Measurements from ENCODE around the gene C2CD4C. TPM values are rescaled to one million over a fixed set of nuclear protein-coding genes. Genes with fewer than 3 reads are reported as not detected.
"Not testable (repeated sequence)": the region's sequence is repeated elsewhere in the genome, so short reads cannot be mapped to it uniquely, and the experiment has no call there.

C2CD4C gene
- total and polyA plus RNA-seq, 2 donors = 0.38 to 0.59 TPM

DNA sequence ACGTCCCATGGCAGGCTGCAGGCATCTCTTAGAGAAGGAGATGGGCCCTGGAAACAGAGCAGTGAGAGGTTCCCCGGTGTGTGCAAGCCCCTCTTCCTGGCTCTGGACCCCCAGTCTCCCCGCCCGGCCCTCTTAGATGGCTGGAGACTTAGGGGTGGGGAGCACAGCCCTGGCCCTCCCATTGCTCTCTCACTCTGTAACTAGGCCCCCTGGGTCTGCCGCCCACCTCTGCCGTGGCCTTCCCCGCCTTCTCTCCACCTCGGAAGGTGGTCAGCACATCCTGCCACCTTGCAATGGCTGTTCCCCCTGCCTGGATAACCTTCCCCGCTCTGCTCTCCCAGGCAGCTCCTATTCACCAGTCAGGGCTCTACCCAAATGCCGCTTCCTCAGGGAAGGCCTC, 21.8 kb upstream of the C2CD4C start:
- Histone ChIP-seq H3K27ac (ENCODE audit: low read depth in 1 of 2, low read length in 1 of 2) (no peak overlapping the region), H3K9me3 (ENCODE audit: control insufficient read depth in 2 of 2, insufficient read depth in 1 of 2, low read length in 1 of 2) (peaks cover 0 to 17% of the 10 kb centered on the region in 2 donors), H3K36me3 (ENCODE audit: control insufficient read depth in 2 of 2, insufficient read depth in 2 of 2, low read length in 1 of 2) (no peaks in the 10 kb centered on the region), H3K27me3 (ENCODE audit: control insufficient read depth in 2 of 2, insufficient read depth in 1 of 2, low read length in 1 of 2) (no peaks in the 10 kb centered on the region), H3K4me3 (ENCODE audit: low read length in 2 of 2) (no peak overlapping the region), H3K4me1 (ENCODE audit: control insufficient read depth in 2 of 2, insufficient read depth in 2 of 2, low read length in 2 of 2) (no peaks in the 10 kb centered on the region)
- 96% methylated on average over 10 of the region's 10 CpGs for WGBS
- no peak for DNase-seq (ENCODE audit: low read depth in 6 of 9, low spot score in 9 of 9)

DNA sequence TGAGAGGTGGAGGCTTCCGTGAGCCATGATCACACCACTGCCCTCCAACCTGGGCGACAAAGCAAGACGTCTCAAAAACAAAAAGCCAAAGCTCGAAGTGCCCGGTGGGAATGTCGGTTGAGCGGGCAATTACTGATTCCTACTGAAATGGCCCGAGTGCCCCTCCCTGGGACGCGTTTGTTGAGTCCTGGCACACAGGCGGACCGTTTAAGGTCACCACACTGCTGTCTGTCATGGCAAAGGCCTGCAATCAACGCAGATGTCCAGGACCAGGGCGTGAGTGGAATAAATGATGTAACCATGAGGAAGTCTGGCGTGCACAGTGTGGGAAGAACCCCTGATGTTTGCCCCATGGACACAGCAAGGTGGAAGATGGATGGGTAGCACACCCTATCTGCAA, 19.2 kb upstream of the C2CD4C start:
- no peak for DNase-seq (ENCODE audit: low read depth in 6 of 9, low spot score in 9 of 9)
- 96% methylated on average over 15 of the region's 15 CpGs for WGBS

DNA sequence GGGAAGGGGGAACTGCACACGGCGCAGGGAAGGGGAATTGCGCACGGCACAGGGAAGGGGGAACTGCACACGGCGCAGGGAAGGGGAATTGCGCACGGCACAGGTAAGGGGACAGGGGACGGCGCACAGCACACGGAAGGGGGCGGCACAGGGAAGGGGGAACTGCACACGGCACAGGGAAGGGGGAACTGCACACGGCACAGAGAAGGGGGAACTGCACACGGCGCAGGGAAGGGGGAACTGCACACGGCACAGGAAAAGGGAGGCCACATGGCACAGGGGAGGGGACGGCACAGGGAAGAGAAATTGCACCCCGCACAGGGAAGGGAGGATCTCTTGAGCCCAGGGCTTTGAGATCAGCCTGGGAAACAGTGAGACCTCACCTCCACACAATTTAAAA, 18.7 kb upstream of the C2CD4C start:
- 41% methylated on average over 19 of the region's 19 CpGs for WGBS
- not testable (repeated sequence) for H3K27me3 ChIP-seq (ENCODE audit: control insufficient read depth in 2 of 2, insufficient read depth in 1 of 2, low read length in 1 of 2); H3K36me3 ChIP-seq (ENCODE audit: control insufficient read depth in 2 of 2, insufficient read depth in 2 of 2, low read length in 1 of 2); H3K4me1 ChIP-seq (ENCODE audit: control insufficient read depth in 2 of 2, insufficient read depth in 2 of 2, low read length in 2 of 2); H3K27ac ChIP-seq (ENCODE audit: low read depth in 1 of 2, low read length in 1 of 2); H3K4me3 ChIP-seq (ENCODE audit: low read length in 2 of 2); DNase-seq (ENCODE audit: low read depth in 6 of 9, low spot score in 9 of 9)
- H3K9me3 ChIP-seq (ENCODE audit: control insufficient read depth in 2 of 2, insufficient read depth in 1 of 2, low read length in 1 of 2) = peaks cover 2 to 23% of the 10 kb centered on the region in 2 donors

More for the DNA sequence above, 19.2 kb upstream of the C2CD4C start:
- Histone ChIP-seq H3K27me3 (ENCODE audit: control insufficient read depth in 2 of 2, insufficient read depth in 1 of 2, low read length in 1 of 2) (no peaks in the 10 kb centered on the region), H3K4me3 (ENCODE audit: low read length in 2 of 2) (no peak overlapping the region), H3K36me3 (ENCODE audit: control insufficient read depth in 2 of 2, insufficient read depth in 2 of 2, low read length in 1 of 2) (no peaks in the 10 kb centered on the region), H3K9me3 (ENCODE audit: control insufficient read depth in 2 of 2, insufficient read depth in 1 of 2, low read length in 1 of 2) (peaks cover 2 to 23% of the 10 kb centered on the region in 2 donors), H3K4me1 (ENCODE audit: control insufficient read depth in 2 of 2, insufficient read depth in 2 of 2, low read length in 2 of 2) (no peaks in the 10 kb centered on the region), H3K27ac (ENCODE audit: low read depth in 1 of 2, low read length in 1 of 2) (no peak overlapping the region)

DNA sequence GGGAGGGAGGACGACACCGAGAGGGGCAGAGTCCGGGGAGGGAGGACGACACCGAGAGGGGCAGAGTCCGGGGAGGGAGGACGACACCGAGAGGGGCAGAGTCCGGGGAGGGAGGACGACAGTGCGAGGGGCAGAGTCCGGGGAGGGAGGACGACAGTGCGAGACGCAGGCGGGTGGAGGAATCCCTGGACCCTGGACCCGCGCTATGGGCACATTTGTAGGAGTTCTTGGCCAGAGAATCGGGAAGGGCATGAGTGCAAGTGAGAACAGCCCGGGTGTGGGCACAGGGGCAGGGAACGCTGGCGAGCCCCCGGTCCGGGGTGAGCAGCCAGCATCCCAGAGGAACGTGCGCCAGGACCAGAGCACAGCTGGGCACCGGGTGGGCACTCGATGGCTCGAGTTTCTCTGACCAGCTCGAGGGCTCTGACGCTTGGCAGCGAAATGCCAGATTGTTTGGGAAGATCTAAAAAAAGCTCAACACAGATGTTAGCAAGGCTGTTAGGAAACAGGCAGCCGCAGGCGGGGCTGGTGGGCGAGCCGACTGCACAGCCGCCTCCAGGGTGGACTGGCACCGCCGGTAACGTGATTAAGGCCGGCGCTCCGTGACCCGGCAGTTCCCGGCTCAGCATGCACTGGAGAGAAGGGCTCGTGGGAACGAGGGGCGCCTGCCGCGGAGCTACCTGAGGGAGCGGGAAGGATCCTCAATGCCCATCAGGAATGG, 17.9 kb upstream of the C2CD4C start:
- Histone ChIP-seq H3K27me3 (ENCODE audit: control insufficient read depth in 2 of 2, insufficient read depth in 1 of 2, low read length in 1 of 2) (no peaks in the 10 kb centered on the region), H3K4me1 (ENCODE audit: control insufficient read depth in 2 of 2, insufficient read depth in 2 of 2, low read length in 2 of 2) (no peaks in the 10 kb centered on the region), H3K4me3 (ENCODE audit: low read length in 2 of 2) (no peak overlapping the region), H3K9me3 (ENCODE audit: control insufficient read depth in 2 of 2, insufficient read depth in 1 of 2, low read length in 1 of 2) (peaks cover 2 to 28% of the 10 kb centered on the region in 2 donors), H3K27ac (ENCODE audit: low read depth in 1 of 2, low read length in 1 of 2) (no peak overlapping the region), H3K36me3 (ENCODE audit: control insufficient read depth in 2 of 2, insufficient read depth in 2 of 2, low read length in 1 of 2) (no peaks in the 10 kb centered on the region)
- 85% methylated on average over 48 of the region's 51 CpGs for WGBS
- DNase-seq (ENCODE audit: low read depth in 6 of 9, low spot score in 9 of 9) = no peak

DNA sequence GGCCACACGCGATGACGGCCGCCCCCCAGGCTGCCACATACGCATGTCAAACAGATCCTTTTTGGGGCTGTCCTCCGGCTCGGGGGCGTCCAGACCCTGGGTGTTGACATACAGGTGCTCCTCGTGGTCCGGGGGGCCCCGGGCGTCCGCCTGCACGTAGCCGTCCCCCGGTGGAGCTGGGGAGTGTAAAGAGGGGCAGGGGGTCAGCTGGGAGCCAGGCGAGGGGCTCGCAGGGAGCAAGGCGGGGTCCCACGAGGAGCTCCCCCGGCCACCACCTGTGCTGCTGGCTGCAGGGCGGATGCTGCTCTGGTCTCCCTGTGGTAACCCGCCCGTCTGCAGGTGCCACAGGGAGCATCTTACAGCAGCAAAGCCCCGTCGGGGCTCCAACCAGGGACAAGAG, 16.1 kb upstream of the C2CD4C start:
- H3K4me1 ChIP-seq (ENCODE audit: control insufficient read depth in 2 of 2, insufficient read depth in 2 of 2, low read length in 2 of 2) = no peaks in the 10 kb centered on the region
- H3K4me3 ChIP-seq (ENCODE audit: low read length in 2 of 2) = no peak overlapping the region
- peaks cover 2 to 19% of the 10 kb centered on the region in 2 donors for H3K9me3 ChIP-seq (ENCODE audit: control insufficient read depth in 2 of 2, insufficient read depth in 1 of 2, low read length in 1 of 2)
- no peak for DNase-seq (ENCODE audit: low read depth in 6 of 9, low spot score in 9 of 9)
- H3K36me3 ChIP-seq (ENCODE audit: control insufficient read depth in 2 of 2, insufficient read depth in 2 of 2, low read length in 1 of 2) = no peaks in the 10 kb centered on the region
- no peak overlapping the region for H3K27ac ChIP-seq (ENCODE audit: low read depth in 1 of 2, low read length in 1 of 2)
- no peaks in the 10 kb centered on the region for H3K27me3 ChIP-seq (ENCODE audit: control insufficient read depth in 2 of 2, insufficient read depth in 1 of 2, low read length in 1 of 2)
- WGBS = 97% methylated on average over 26 of the region's 26 CpGs

DNA sequence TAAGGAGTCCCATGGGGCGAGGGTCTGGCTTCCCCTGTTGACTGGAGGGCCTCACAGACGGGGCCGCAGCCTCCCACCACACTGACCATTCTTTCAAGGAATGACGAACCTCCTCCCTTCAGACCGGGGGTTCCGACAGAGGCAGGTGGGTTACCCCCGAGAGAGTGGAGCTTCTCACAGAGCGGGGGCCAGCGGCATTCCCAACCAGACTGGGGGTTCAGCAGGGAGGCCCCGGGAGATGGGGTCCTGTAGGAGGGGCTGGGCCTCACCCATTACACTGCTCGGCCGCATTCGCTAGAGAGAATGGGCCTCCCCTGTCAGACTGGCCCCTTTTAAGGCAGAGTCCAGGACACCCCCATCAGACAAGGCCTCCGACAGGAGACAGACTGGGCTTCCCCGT, 15.6 kb upstream of the C2CD4C start:
- Histone ChIP-seq H3K36me3 (ENCODE audit: control insufficient read depth in 2 of 2, insufficient read depth in 2 of 2, low read length in 1 of 2) (no peaks in the 10 kb centered on the region), H3K27me3 (ENCODE audit: control insufficient read depth in 2 of 2, insufficient read depth in 1 of 2, low read length in 1 of 2) (no peaks in the 10 kb centered on the region), H3K9me3 (ENCODE audit: control insufficient read depth in 2 of 2, insufficient read depth in 1 of 2, low read length in 1 of 2) (peaks cover 2 to 24% of the 10 kb centered on the region in 2 donors), H3K4me3 (ENCODE audit: low read length in 2 of 2) (no peak overlapping the region), H3K27ac (ENCODE audit: low read depth in 1 of 2, low read length in 1 of 2) (no peak overlapping the region), H3K4me1 (ENCODE audit: control insufficient read depth in 2 of 2, insufficient read depth in 2 of 2, low read length in 2 of 2) (no peaks in the 10 kb centered on the region)
- DNase-seq (ENCODE audit: low read depth in 6 of 9, low spot score in 9 of 9) = no peak
- WGBS = 96% methylated on average over 15 of the region's 15 CpGs

DNA sequence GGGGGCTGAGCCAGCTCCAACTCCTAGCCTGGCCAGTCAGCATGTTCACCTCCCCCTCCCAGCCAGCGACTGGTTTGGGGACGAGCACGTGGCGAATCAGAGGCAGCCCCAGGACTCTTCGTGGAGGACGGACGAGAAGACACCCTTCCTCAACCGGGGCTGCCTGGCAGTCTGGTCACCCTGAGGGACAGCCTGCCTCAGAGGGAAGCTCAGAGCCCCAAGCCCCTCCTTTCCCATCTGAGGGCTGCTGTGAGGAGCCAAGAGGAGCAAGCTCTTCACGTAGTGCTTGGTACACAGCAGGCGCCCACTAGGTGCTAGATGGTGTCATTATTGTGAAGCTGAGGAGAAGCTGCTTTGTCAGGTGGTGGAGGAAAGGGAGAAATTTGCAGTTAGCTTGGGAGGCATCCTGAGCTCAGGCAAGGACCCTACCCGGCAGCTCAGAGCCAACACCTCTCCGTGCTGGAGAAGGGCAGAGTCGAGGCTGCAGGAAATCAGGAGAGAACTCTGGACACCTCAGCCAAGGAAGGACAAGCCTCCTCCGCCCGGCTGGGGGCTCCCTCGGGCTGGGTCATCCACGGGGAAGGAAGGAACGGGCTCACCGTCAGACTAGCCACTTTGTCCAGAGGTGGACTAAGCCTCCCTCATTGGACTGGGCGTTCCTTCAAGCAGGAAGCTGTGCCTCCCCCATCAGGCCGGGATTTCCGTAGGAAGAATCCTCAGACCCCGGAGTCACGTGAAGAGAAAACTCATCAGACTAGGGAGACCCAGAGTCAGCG, 14.9 kb upstream of the C2CD4C start:
- Histone ChIP-seq H3K27ac (ENCODE audit: low read depth in 1 of 2, low read length in 1 of 2) (no peak overlapping the region), H3K4me1 (ENCODE audit: control insufficient read depth in 2 of 2, insufficient read depth in 2 of 2, low read length in 2 of 2) (no peaks in the 10 kb centered on the region), H3K27me3 (ENCODE audit: control insufficient read depth in 2 of 2, insufficient read depth in 1 of 2, low read length in 1 of 2) (no peaks in the 10 kb centered on the region), H3K36me3 (ENCODE audit: control insufficient read depth in 2 of 2, insufficient read depth in 2 of 2, low read length in 1 of 2) (no peaks in the 10 kb centered on the region), H3K9me3 (ENCODE audit: control insufficient read depth in 2 of 2, insufficient read depth in 1 of 2, low read length in 1 of 2) (peaks cover 2 to 24% of the 10 kb centered on the region in 2 donors), H3K4me3 (ENCODE audit: low read length in 2 of 2) (no peak overlapping the region)
- no peak for DNase-seq (ENCODE audit: low read depth in 6 of 9, low spot score in 9 of 9)
- 90% methylated on average over 25 of the region's 25 CpGs for WGBS

DNA sequence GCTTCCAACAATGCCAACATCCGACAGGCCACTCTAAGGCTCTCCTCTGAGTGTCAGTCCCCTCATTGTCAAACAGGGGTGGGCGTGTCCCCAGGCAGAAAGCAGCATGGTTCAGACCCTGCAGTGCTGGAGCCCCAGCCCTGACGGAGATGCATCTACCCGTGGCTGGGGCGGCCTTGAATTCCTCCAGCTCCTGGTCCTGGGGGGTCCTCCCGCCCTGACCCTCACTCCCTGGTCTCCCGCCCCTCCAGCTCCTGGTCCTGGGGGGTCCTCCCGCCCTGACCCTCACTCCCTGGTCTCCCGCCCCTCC, 13.9 kb upstream of the C2CD4C start:
- not testable (repeated sequence) for H3K4me3 ChIP-seq (ENCODE audit: low read length in 2 of 2); H3K36me3 ChIP-seq (ENCODE audit: control insufficient read depth in 2 of 2, insufficient read depth in 2 of 2, low read length in 1 of 2); DNase-seq (ENCODE audit: low read depth in 6 of 9, low spot score in 9 of 9); H3K27ac ChIP-seq (ENCODE audit: low read depth in 1 of 2, low read length in 1 of 2); H3K27me3 ChIP-seq (ENCODE audit: control insufficient read depth in 2 of 2, insufficient read depth in 1 of 2, low read length in 1 of 2); H3K4me1 ChIP-seq (ENCODE audit: control insufficient read depth in 2 of 2, insufficient read depth in 2 of 2, low read length in 2 of 2)
- peaks cover 2 to 18% of the 10 kb centered on the region in 2 donors for H3K9me3 ChIP-seq (ENCODE audit: control insufficient read depth in 2 of 2, insufficient read depth in 1 of 2, low read length in 1 of 2)
- WGBS = 83% methylated on average over 8 of the region's 9 CpGs

DNA sequence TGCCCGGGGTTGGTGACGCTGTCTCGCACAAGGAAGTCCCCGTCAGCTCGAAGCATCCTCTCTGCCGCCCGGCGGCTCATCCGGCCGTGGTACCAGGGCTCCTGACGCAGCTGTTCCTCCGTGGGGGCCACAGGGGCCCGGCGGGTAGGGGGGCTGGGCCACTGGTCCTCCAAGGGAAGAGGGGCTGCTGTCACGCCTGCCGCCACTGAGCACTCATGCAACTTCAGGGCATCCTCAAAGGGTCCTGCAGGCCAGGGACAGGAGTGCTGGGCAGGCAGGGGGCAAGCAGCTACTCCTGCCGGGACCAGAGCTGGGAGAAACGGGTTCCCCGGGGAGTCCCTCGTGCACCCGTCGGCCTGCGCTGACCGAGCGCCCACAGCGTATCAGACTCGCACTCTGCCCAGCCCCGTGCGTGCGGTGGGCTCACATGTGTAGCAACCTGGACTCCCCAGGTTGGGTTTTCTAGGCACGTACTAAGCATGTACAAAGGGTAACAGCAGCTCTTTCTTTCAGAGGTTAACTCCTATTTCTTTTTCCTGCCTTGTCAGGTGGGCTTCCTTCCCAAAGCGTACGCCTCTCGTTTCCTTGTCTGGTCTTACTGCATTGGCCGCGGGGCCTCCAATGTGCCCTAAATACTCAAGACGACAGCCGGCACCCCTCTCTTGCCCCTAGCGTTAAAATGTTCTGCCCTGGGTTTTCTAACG, 13.4 kb upstream of the C2CD4C start:
- peaks cover 2 to 18% of the 10 kb centered on the region in 2 donors for H3K9me3 ChIP-seq (ENCODE audit: control insufficient read depth in 2 of 2, insufficient read depth in 1 of 2, low read length in 1 of 2)
- no peaks in the 10 kb centered on the region for H3K36me3 ChIP-seq (ENCODE audit: control insufficient read depth in 2 of 2, insufficient read depth in 2 of 2, low read length in 1 of 2)
- peaks cover 0 to 6% of the 10 kb centered on the region in 2 donors for H3K27me3 ChIP-seq (ENCODE audit: control insufficient read depth in 2 of 2, insufficient read depth in 1 of 2, low read length in 1 of 2)
- no peak overlapping the region for H3K4me3 ChIP-seq (ENCODE audit: low read length in 2 of 2)
- no peak overlapping the region for H3K27ac ChIP-seq (ENCODE audit: low read depth in 1 of 2, low read length in 1 of 2)
- DNase-seq (ENCODE audit: low read depth in 6 of 9, low spot score in 9 of 9) = no peak
- 85% methylated on average over 40 of the region's 40 CpGs for WGBS
- no peaks in the 10 kb centered on the region for H3K4me1 ChIP-seq (ENCODE audit: control insufficient read depth in 2 of 2, insufficient read depth in 2 of 2, low read length in 2 of 2)
